Measurements from ENCODE around the gene CARD9. TPM values are rescaled to one million over a fixed set of nuclear protein-coding genes. Genes with fewer than 3 reads are reported as not detected.

The CARD9 gene
- total and polyA plus RNA-seq, 2 of the 4 experiments (the other 2 are of a cell fraction) = 0.36 to 1.9 TPM

GRCh38 chr9:136333486-136333885, 40.0 kb downstream of the CARD9 start:
- Histone ChIP-seq H3K36me3 (ENCODE audit: control insufficient read depth, insufficient read depth, low read length) (peaks cover 63% of the 10 kb centered on the region), H4K91ac (ENCODE audit: insufficient read depth, low read depth, low read length) (no peak overlapping the region), H3K27me3 (ENCODE audit: control insufficient read depth, insufficient read depth, low read length) (no peaks in the 10 kb centered on the region), H4K20me1 (ENCODE audit: insufficient read depth, low read length) (peaks cover 92% of the 10 kb centered on the region), H3K4me2 (ENCODE audit: low read depth, low read length) (no peak overlapping the region), H2AK9ac (replicated peaks; ENCODE audit: low read depth, low read length, poor library complexity) (no peak overlapping the region), H2BK120ac (ENCODE audit: low read depth, low read length) (no peak overlapping the region), H2AFZ (replicated peaks; ENCODE audit: low read length, poor library complexity) (no peak overlapping the region), H3K18ac (ENCODE audit: low read depth, low read length) (no peak overlapping the region), H3K9me3 (ENCODE audit: control insufficient read depth, insufficient read depth, low read length) (no peaks in the 10 kb centered on the region), H3K9me1 (ENCODE audit: insufficient read depth, low read length) (peaks cover 6% of the 10 kb centered on the region; the same call in 1 of the 2 replicates), H2BK20ac (ENCODE audit: low read depth, low read length) (no peak overlapping the region), H3K27ac (ENCODE audit: insufficient read depth, low read length) (no peak overlapping the region), H3K4ac (ENCODE audit: low read depth, low read length) (no peak overlapping the region), H2AK5ac (ENCODE audit: low read depth, low read length) (no peak overlapping the region), H3K14ac (replicated peaks; ENCODE audit: low read depth, low read length) (no peak overlapping the region; the same call in 1 of the 2 replicates), H3K4me1 (ENCODE audit: control insufficient read depth, insufficient read depth, low read length) (peaks cover 27% of the 10 kb centered on the region), H3K23ac (ENCODE audit: low read depth, low read length) (no peak overlapping the region), H3K4me3 (ENCODE audit: insufficient read depth, low read depth, low read length) (no peak overlapping the region), H2BK5ac (ENCODE audit: low read depth, low read length, poor library complexity, severe bottlenecking) (no peak overlapping the region), H3K79me1 (ENCODE audit: low read depth in 1 of 2, low read length in 2 of 2) (peaks cover 4 to 74% of the 10 kb centered on the region in 2 experiments), H3K9ac (ENCODE audit: low read depth, low read length) (no peak overlapping the region), H4K8ac (ENCODE audit: low read depth in 2 of 2, low read length in 2 of 2) (no peak overlapping the region), H3K56ac (ENCODE audit: extremely low read depth, insufficient read depth, low read length) (no peak overlapping the region), H4K5ac (ENCODE audit: low read depth, low read length) (no peak overlapping the region), H2BK15ac (ENCODE audit: low read depth, low read length) (no peak overlapping the region)
- DNase-seq (no peak), ATAC-seq (ENCODE audit: low read depth) (no peak)
- TF ChIP-seq CHD1 (IDR thresholded peaks at IDR 0.05; ENCODE audit: low read depth, low read length) = no peak
- no peak for TF ChIP-seq FOS (IDR thresholded peaks at IDR 0.05; ENCODE audit: low read depth, low read length)
- TF ChIP-seq CTCF (conservative IDR thresholded peaks at IDR 0.05; ENCODE audit: low read depth, low read length) = no peak
- TF ChIP-seq NFE2L2 (IDR thresholded peaks at IDR 0.05; ENCODE audit: low read depth, low read length) = no peak
- no peak for TF ChIP-seq RFX5 (IDR thresholded peaks at IDR 0.05; ENCODE audit: low read depth, low read length)
- no peak for TF ChIP-seq BHLHE40 (IDR thresholded peaks at IDR 0.05; ENCODE audit: low read depth, low read length)
- CTCF ChIA-PET = interaction anchor here (0.6 kb wide), 1 partner anchor 39 kb away, joined by 3 read pairs; no protein-coding TSS in a partner anchor
- 83% methylated on average over 1 of the region's 17 CpGs; no CpG with 5 or more reads in 1 of the 2 experiments for WGBS, 2 experiments (ENCODE audit: extremely low coverage in 2 of 2, insufficient read length in 1 of 2)
- POLR2A ChIA-PET (ENCODE audit: unreplicated experiment) = interaction anchor here (0.6 kb wide), 1 partner anchor 58 kb away, joined by 3 read pairs; no protein-coding TSS in a partner anchor
- in situ Hi-C loops (cut with MboI; ENCODE audit: low sequenced_read_pairs) = no loop called here
- no TSS peak for BruUV-seq (replicated peaks)
- intact Hi-C loops (cut with micrococcal nuclease) = no loop called here
- dilution Hi-C loops (cut with HindIII; ENCODE audit: low sequenced_read_pairs, unreplicated experiment) = no loop called here

Measured in IMR-90 (cell line).